Adrenal gland (tissue), 5 donors: ENCODE data around the gene CTU1.

Experiments
- POLR2A ChIP-seq, 2 donors: fragments of 450-650 bp; IDR thresholded peaks; one replicate each; pipeline ENCODE4 v1.6.1; 2017; ENCODE audit warnings: antibody characterized with exemption in 2 of 2, mild to moderate bottlenecking in 2 of 2, moderate library complexity in 1 of 2
- TF ChIP-seq, protein P1 (sequence below), 6 experiments: fragments of 450-650 bp in 4 of 6; fragments of 200-600 bp in 2 of 6; sonication (generic) in 1 of 6; IDR thresholded peaks; 1 replicate in 5 of 6; 2 replicates in 1 of 6; pipeline versions ENCODE4 v1.5.1 to v1.8.0; 2016 to 2021; ENCODE audit warnings: antibody characterized with exemption in 6 of 6, mild to moderate bottlenecking in 2 of 6, moderate library complexity in 1 of 6
- donor health status: DM: no; HTN: no; CAD: no.

DNA sequence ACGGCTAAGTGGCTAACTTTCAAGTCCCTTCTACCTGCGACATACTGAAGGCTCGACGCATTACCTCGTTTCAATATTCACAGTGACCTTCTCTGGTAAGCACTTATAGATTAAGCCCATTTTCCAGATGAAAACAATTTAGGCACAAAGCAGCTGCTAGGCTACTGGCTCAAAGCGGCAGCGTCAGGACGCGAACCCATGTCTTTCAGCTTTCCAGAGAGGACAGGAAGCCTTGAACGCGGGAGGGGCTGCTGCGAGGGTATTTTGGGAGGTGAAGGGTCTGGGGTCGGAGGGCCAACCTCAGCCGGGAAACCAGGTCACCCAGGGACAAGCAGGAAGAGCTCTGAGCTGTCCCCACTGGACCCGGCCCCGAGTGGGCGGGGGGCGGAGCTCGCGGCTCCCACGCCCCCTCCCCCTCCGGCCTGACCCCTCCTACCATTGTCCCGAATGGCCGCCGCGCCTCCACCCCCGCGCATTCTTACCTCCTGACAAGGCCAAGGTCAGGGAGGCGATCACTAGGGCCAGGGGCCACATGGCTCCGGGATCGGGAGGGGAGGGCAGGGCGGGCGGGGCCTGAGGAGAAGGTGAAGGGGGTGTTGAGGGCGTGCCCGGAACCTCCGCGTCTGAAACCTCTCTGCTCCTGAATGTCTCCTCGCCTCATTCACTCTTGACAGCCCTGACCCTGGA lies 43.5 kb downstream of the CTU1 start, which contains the start of gene KLK13:
- TF ChIP-seq, protein P1, sequence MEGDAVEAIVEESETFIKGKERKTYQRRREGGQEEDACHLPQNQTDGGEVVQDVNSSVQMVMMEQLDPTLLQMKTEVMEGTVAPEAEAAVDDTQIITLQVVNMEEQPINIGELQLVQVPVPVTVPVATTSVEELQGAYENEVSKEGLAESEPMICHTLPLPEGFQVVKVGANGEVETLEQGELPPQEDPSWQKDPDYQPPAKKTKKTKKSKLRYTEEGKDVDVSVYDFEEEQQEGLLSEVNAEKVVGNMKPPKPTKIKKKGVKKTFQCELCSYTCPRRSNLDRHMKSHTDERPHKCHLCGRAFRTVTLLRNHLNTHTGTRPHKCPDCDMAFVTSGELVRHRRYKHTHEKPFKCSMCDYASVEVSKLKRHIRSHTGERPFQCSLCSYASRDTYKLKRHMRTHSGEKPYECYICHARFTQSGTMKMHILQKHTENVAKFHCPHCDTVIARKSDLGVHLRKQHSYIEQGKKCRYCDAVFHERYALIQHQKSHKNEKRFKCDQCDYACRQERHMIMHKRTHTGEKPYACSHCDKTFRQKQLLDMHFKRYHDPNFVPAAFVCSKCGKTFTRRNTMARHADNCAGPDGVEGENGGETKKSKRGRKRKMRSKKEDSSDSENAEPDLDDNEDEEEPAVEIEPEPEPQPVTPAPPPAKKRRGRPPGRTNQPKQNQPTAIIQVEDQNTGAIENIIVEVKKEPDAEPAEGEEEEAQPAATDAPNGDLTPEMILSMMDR (IDR thresholded peaks at IDR 0.05) = no peak
- TF ChIP-seq POLR2A (IDR thresholded peaks at IDR 0.05) = no peak
